KOPT-K1 (cell line): Measurements from ENCODE around the gene ADAMTSL1.

Source experiments
- H3K27ac ChIP-seq: fragments of 200-600 bp; sonication (generic); 2 replicates; pipeline ENCODE4 v1.5.1; 2016; ENCODE audit warnings: antibody characterized with exemption, mild to moderate bottlenecking, low read depth, low read length; ENCODE audit not compliant: poor library complexity, severe bottlenecking
- H3K36me3 ChIP-seq: fragments of 200-600 bp; sonication (generic); 2 replicates; pipeline ENCODE4 v1.5.1; 2017; ENCODE audit warnings: antibody characterized with exemption, mild to moderate bottlenecking, low read length, moderate library complexity; ENCODE audit not compliant: insufficient read depth
- H3K9me3 ChIP-seq: fragments of 200-600 bp; sonication (generic); 2 replicates; pipeline ENCODE4 v1.5.1; 2017; ENCODE audit warnings: antibody characterized with exemption, low read length, mild to moderate bottlenecking; ENCODE audit not compliant: insufficient read depth, poor library complexity, severe bottlenecking

ADAMTSL1 gene

GRCh38 chr9:18585996-18586395 is 112.0 kb downstream of the ADAMTSL1 start:
- no peaks in the 10 kb centered on the region for H3K36me3 ChIP-seq
- H3K9me3 ChIP-seq = peaks cover 2% of the 10 kb centered on the region
- H3K27ac ChIP-seq = no peak overlapping the region

- H3K36me3 ChIP-seq = no peaks in the 10 kb centered on the region
- no peak overlapping the region for H3K27ac ChIP-seq
- peaks cover 12% of the 10 kb centered on the region for H3K9me3 ChIP-seq
Observed at GRCh38 chr9:18588002-18588401, 114.0 kb downstream of the ADAMTSL1 start.

DNA sequence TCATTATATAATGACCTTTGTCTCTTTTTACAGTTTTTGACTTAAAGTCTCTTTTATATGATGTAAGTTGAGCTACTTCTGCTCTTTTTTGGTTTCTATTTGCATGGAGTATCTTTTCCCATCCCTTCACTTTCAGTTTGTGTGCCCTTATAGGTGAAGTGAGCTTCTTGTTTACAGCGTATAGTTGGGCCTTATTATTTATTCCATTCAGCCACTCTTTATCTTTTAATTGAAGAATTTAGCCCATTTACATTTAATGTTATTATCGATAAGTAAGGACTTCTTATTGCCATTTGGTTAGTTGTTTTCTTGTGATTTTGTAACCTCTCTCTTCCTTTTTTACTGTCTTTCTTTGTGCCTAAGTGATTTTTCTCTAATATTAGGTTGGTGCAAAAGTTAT is 117.3 kb downstream of the ADAMTSL1 start:
- no peak overlapping the region for H3K27ac ChIP-seq
- H3K36me3 ChIP-seq = no peaks in the 10 kb centered on the region
- peaks cover 12% of the 10 kb centered on the region for H3K9me3 ChIP-seq

DNA sequence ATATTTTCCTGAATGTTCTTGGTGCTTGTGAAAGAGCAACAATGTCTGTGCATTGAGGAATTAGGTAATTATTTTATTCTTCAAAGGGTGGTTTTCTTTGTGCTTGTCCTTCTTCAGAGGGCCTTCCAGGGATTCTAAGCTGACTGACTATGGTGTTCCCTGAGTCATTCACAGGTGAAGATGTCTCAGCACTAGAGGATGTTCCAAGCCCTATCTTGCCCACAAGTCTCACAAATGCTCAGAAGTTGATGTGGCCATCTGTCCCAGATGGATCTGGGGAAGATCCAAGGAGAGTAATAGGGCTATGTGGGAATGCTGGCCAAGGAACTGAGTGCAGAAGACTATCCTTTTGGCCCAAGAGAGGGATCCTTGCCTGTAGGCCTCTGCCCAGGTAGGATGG is 120.9 kb downstream of the ADAMTSL1 start:
- Histone ChIP-seq H3K27ac (no peak overlapping the region), H3K9me3 (peaks cover 12% of the 10 kb centered on the region), H3K36me3 (no peaks in the 10 kb centered on the region)

- Histone ChIP-seq H3K27ac (no peak overlapping the region), H3K36me3 (no peaks in the 10 kb centered on the region), H3K9me3 (peaks cover 12% of the 10 kb centered on the region)
Observed at GRCh38 chr9:18595597-18595996, 121.6 kb downstream of the ADAMTSL1 start.

GRCh38 chr9:18596920-18597319 is 123.0 kb downstream of the ADAMTSL1 start:
- Histone ChIP-seq H3K9me3 (peaks cover under 1% of the 10 kb centered on the region), H3K36me3 (no peaks in the 10 kb centered on the region), H3K27ac (no peak overlapping the region)

GRCh38 chr9:18598969-18599368 is 125.0 kb downstream of the ADAMTSL1 start:
- Histone ChIP-seq H3K27ac (no peak overlapping the region), H3K36me3 (no peaks in the 10 kb centered on the region), H3K9me3 (no peaks in the 10 kb centered on the region)

DNA sequence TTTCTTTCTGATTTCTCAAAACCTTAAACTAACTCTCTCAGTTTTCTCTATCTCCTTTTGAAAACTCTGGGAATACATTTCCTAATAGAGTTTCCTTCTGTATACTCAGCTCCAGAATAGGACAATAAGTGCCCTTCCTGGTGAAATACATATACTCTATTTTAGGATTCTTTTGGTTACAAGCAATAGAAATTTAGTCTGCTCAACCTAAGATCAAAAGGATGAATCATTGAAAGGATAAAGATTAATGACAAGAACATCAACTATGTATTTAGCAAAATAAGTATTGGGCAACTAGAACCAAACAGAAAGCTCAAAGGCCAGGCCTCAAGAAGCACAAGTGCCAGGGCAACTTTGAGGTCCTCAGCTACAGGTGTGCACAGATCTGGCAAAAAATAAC is 127.1 kb downstream of the ADAMTSL1 start:
- no peaks in the 10 kb centered on the region for H3K36me3 ChIP-seq
- no peaks in the 10 kb centered on the region for H3K9me3 ChIP-seq
- H3K27ac ChIP-seq = no peak overlapping the region

DNA sequence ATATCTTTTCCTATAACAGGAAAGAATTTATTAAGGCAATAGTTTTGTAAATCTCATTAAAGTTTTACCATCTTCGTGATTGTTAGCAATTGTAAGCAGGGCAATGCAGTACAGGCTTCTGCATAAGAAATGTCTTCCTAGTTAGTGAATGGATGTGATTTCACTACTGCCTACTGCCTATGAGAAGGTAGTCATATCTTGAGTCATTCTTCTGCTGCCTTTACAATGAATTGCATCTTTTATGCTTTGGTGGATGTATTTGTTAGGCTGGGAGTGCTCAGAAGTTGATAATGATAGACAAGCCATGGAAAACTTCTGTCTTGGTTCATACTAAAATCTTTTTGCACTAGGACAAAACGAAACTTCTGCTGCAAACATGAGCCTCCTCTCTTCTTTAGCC is 128.0 kb downstream of the ADAMTSL1 start:
- no peak overlapping the region for H3K27ac ChIP-seq
- no peaks in the 10 kb centered on the region for H3K36me3 ChIP-seq
- H3K9me3 ChIP-seq = no peaks in the 10 kb centered on the region

GRCh38 chr9:18604767-18605730 is 131.1 kb downstream of the ADAMTSL1 start:
- no peaks in the 10 kb centered on the region for H3K9me3 ChIP-seq
- H3K36me3 ChIP-seq = no peaks in the 10 kb centered on the region
- H3K27ac ChIP-seq = no peak overlapping the region

DNA sequence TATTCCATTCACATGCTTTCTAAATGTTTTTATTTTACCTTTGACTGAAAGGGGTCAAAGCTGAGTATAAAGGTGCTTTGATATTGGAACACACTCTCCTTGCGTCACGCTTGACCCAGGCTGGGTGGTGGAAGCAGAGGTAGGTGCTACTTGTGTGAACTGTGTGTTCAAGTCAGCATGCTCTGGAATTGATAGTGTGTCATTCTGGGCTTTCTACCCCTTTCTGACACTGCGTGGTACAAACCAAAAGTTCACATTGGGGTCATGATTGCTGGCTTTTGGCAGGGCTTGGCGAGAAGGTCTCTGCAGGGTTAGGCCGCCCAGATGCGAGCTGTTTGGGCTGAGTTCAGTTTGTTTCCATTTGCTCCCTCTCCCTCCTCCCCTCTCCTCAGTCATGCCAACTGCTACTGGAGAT is 131.8 kb downstream of the ADAMTSL1 start:
- H3K36me3 ChIP-seq = no peaks in the 10 kb centered on the region
- no peak overlapping the region for H3K27ac ChIP-seq
- H3K9me3 ChIP-seq = no peaks in the 10 kb centered on the region

DNA sequence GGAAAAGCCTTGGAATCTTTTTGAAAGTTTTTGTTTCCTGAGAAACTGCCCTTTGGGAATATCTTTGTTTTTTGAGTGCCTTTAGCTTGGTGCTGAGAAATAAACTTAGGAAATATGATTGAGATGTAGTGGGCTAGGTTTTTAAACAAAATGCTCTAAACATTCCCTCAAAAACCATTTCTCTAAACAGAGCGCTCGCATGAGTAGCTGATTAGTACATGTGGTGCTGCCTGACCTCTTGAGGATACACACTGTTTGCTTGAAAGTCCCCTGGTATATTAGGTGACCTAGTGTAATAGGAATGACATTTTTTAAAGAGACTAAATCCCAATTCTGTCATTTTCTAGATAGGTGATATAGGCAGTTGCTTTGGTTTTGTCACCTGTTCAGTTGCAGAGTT is 132.3 kb downstream of the ADAMTSL1 start:
- Histone ChIP-seq H3K36me3 (no peaks in the 10 kb centered on the region), H3K9me3 (no peaks in the 10 kb centered on the region), H3K27ac (no peak overlapping the region)

DNA sequence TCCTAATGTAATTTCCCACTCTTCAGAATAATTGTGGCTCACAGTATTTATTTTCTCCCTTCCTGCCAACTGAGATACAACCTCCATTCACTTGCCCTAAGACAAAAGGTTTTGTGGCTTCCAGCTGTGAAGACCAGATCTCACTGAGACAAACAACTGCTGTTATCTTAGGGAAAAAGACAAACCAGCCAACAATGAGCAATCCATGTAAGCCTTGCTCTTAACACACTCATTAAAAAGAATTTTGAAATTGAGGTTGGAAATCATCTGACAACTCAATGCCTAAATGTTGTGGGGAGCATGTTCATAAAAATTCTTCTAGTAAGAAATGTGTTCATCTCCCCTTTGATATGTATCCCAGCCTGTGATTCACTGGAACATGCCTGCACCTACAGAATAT is 132.9 kb downstream of the ADAMTSL1 start:
- no peaks in the 10 kb centered on the region for H3K9me3 ChIP-seq
- H3K27ac ChIP-seq = no peak overlapping the region
- no peaks in the 10 kb centered on the region for H3K36me3 ChIP-seq

GRCh38 chr9:18608371-18608770 is 134.4 kb downstream of the ADAMTSL1 start:
- H3K27ac ChIP-seq = no peak overlapping the region
- no peaks in the 10 kb centered on the region for H3K9me3 ChIP-seq
- no peaks in the 10 kb centered on the region for H3K36me3 ChIP-seq

- no peaks in the 10 kb centered on the region for H3K36me3 ChIP-seq
- H3K27ac ChIP-seq = no peak overlapping the region
- H3K9me3 ChIP-seq = no peaks in the 10 kb centered on the region
Observed at GRCh38 chr9:18610956-18611355, 137.0 kb downstream of the ADAMTSL1 start.

- H3K9me3 ChIP-seq = no peaks in the 10 kb centered on the region
- no peak overlapping the region for H3K27ac ChIP-seq
- H3K36me3 ChIP-seq = no peaks in the 10 kb centered on the region
Observed at GRCh38 chr9:18611971-18612370, 138.0 kb downstream of the ADAMTSL1 start.
